ENCODE measurements around the gene STEAP4.

DNA sequence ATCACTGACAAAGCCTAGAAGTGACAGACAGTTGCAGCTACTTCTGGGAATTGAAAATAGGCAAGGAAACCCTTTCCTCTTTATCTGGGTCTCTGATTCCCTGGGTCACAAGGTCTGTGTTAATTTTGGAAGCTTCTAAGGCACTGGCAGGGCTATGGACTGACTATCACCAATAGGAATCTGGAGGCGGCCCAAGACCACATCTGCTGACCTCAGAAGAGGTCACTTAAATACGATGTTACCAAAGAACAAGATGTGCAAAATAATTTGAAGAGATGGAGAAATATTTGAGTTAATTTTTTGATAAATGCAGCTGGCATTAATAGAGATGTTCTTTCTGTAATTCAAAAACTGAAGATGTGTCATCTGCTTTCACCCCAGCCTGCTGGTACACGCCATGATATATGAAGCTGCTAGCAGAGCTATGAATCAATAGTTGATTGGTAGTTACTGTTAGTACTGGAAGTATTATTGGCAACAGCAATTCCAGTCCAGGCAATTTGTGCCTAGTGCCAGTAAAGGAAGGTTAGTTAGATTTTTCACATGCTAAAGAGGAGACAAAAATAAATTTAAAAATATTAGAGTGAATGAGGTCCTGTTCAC, 5.5 kb upstream of the STEAP4 start:
- TF ChIP-seq, protein P1, sequence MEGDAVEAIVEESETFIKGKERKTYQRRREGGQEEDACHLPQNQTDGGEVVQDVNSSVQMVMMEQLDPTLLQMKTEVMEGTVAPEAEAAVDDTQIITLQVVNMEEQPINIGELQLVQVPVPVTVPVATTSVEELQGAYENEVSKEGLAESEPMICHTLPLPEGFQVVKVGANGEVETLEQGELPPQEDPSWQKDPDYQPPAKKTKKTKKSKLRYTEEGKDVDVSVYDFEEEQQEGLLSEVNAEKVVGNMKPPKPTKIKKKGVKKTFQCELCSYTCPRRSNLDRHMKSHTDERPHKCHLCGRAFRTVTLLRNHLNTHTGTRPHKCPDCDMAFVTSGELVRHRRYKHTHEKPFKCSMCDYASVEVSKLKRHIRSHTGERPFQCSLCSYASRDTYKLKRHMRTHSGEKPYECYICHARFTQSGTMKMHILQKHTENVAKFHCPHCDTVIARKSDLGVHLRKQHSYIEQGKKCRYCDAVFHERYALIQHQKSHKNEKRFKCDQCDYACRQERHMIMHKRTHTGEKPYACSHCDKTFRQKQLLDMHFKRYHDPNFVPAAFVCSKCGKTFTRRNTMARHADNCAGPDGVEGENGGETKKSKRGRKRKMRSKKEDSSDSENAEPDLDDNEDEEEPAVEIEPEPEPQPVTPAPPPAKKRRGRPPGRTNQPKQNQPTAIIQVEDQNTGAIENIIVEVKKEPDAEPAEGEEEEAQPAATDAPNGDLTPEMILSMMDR (IDR thresholded peaks at IDR 0.05): no peak
- TF ChIP-seq POLR2A (IDR thresholded peaks at IDR 0.05): no peak
